Stimulated activated CD4-positive, alpha-beta T cell treated with anti-CD3 and anti-CD28 coated beads, Interleukin-2, amount 100 ng/mL, for 4 hours (primary cell): ENCODE results near the gene TRIM7.
"Not testable (repeated sequence)": the region's sequence is repeated elsewhere in the genome, so short reads cannot be mapped to it uniquely, and the experiment has no call there.

ENCODE experiments used
- DNase-seq: peaks from one replicate; pipeline ENCODE4 v3.0.0-alpha.2; 2020; ENCODE audit warnings: low read depth

The TRIM7 gene

GRCh38 chr5:181149806-181150733 is 54.9 kb downstream of the TRIM7 start:
- no peak for DNase-seq

- no peak for DNase-seq
These were observed 55.6 kb downstream of the TRIM7 start for GRCh38 chr5:181149355-181149754.

- DNase-seq = not testable (repeated sequence)
These were observed 57.9 kb downstream of the TRIM7 start, which contains the start of gene OR2V2 for GRCh38 chr5:181146927-181147636. TSS of gene OR2V2 (plus strand) at chr5:181147586. CDS start at chr5:181154943, 7,357 bp downstream.

GRCh38 chr5:181145133-181145532 is 59.9 kb downstream of the TRIM7 start:
- DNase-seq = no peak
